GM12801 (cell line): Measurements from ENCODE around the gene CHD1L.

Source experiments
- TF ChIP-seq, protein P1 (sequence below): IDR thresholded peaks from one replicate; pipeline ENCODE4 v1.5.1; 2011; ENCODE audit warnings: control low read depth; ENCODE audit not compliant: insufficient read length; ENCODE audit errors: extremely low read depth

The CHD1L gene

DNA sequence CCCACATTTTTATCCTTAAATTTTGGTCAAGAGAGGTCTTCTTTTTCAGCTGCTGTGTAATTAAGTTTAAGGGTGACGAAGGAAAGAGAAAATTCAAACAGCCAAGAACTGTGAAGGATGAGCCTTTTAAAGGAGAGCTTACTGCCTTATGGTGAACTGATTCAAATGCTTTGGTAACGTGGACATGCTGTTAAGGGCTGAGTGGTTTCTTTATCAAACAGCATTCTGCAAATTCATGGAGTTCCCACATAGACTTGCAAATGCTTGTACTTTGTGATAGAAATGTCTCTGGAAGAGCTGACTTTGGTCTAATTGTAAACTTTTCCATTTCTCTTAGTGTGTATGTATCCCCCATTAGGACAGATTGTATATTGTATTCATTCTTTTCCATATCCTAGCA lies 93.8 kb downstream of the CHD1L start:
- TF ChIP-seq, protein P1, sequence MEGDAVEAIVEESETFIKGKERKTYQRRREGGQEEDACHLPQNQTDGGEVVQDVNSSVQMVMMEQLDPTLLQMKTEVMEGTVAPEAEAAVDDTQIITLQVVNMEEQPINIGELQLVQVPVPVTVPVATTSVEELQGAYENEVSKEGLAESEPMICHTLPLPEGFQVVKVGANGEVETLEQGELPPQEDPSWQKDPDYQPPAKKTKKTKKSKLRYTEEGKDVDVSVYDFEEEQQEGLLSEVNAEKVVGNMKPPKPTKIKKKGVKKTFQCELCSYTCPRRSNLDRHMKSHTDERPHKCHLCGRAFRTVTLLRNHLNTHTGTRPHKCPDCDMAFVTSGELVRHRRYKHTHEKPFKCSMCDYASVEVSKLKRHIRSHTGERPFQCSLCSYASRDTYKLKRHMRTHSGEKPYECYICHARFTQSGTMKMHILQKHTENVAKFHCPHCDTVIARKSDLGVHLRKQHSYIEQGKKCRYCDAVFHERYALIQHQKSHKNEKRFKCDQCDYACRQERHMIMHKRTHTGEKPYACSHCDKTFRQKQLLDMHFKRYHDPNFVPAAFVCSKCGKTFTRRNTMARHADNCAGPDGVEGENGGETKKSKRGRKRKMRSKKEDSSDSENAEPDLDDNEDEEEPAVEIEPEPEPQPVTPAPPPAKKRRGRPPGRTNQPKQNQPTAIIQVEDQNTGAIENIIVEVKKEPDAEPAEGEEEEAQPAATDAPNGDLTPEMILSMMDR = no peak

DNA sequence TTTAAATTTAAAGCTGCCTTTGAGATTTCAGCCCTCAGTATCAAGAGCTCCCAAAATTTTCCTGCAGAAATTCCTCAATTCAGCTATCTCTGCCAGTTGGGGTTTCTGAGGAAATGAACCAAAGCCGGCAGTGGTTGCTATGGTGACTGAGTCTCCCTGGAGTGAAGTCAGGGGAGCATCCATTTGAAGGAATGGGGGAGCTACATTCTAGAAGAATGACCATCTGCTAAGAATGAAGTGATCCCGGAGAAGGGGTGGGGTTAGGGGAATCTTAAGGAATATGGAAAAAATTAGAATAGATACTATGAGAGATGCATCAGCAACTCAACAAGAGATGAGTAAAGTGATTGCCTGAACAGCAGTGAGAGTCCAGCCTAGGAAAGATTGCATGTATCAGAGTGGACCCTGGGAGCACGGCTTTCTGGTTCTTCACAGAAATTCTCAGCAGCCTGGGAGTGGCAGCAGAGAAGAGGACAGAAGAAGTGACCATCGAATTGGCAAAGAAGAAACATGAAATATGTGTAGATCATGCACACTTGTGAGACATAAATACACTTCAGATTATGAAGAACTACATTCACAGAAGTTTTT lies 94.7 kb downstream of the CHD1L start:
- TF ChIP-seq, protein P1 = no peak

DNA sequence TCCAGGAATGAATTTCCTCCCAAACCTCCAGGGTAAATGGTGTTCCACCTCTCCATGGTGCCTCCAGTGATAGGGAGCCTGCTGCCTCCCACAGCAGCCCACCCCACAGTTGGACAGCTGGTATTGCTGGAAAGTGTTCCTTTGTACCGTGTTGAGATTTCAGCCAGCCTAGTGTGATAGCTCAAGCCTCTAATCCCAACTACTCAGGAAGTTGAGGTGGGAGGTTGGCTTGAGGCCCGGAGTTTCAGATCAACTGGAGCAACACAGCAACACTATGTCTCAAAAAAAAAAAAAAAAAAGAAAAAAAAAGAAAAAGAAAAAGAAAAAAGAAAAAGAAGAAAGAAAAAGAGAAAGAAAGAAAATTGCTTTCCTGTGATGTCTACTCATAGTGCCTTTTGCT lies 96.1 kb downstream of the CHD1L start:
- TF ChIP-seq, protein P1 = no peak

DNA sequence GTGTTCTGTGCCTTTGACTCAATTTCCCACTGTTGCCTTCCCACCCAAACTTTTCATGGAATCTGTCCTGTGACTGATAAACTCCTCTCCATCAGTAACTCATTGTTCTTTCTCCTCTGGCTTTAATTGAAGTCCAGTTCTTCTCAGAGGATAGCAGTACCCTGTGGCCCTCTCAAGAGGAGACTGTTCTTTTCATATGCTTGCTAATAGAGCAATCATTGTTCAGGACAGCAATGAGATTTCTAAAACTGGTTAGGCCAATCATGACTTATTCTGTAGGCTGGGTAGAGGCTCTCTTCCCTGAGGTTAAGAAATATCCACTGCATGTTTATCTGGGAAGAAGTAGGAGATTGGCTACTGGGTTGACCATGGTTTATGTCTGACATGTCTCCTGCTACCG lies 98.8 kb downstream of the CHD1L start:
- TF ChIP-seq, protein P1 = no peak
